Cerebellar nuclear complex (tissue), 1 donor: ENCODE results near the gene LRP1.

Experiments used
- DNase-seq, 2 experiments: peaks; one replicate each; lab custom pipeline; 2025; lab: John Stamatoyannopoulos, UW

LRP1 gene

GRCh38 chr12:57154804-57155434, 26.6 kb downstream of the LRP1 start:
- DNase-seq, result no peak

GRCh38 chr12:57156701-57157403, 28.6 kb downstream of the LRP1 start:
- DNase-seq, result no peak

DNA sequence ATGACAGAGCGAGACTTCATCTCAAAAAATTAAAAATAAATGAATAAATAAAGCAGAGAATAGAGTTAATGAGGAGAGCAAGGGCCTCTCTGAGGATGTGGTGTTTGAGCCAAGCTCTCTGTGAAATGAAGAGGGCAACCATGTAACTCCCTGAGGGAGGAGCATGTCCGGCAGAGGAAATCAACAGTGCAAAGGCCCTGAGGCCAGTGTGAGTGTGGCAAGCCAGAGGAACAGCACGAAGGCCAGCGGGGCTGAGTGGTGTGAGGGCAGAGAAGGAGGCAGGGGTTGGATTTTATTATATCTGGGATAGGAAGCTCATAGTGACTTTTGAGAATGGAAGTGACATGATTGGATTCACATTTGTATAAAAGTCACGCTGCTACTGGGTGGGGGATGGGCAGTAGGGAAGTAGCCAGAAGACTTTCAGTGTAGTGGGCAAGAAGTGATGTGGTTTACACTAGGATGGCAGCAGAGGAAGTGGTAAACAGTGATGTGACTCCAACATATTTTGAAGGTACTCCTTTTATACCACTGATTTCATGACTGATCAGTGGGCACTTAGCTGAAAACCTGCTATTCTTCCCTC, 29.4 kb downstream of the LRP1 start:
- no peak for DNase-seq

DNA sequence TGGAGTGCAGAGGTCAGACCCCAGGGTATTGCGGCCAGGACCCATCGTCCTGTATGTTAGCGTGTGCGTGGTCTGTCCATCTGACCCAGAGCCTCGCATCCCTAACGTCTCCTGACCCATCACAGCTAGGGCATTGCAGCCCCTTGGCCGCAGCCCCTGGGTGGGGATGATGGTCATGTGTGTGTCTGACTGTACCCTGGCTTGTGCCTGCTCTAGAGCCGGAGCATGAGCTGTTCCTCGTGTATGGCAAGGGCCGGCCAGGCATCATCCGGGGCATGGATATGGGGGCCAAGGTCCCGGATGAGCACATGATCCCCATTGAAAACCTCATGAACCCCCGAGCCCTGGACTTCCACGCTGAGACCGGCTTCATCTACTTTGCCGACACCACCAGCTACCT, 29.9 kb downstream of the LRP1 start:
- no peak for DNase-seq

- no peak for DNase-seq
Observed at GRCh38 chr12:57158665-57159064, 30.4 kb downstream of the LRP1 start.

DNA sequence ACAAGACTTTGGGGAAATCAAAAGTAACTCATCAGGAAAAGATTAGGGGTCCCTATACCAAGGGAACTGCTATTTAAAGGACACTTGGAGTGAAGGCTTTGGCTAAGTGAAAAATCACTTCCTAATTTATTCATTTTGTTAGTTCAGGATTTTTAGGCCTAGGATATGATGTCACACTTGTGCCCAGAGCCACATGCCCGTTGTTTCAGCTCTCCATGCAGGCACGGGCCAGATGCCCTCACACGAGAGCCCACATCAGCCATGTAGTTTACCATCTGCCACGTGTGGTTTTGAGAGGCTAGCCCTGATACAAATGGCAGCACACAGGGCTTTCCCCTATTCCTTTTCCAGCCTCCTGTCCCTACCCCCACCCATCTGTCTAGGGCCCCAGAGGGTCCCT, 31.0 kb downstream of the LRP1 start:
- no peak for DNase-seq

DNA sequence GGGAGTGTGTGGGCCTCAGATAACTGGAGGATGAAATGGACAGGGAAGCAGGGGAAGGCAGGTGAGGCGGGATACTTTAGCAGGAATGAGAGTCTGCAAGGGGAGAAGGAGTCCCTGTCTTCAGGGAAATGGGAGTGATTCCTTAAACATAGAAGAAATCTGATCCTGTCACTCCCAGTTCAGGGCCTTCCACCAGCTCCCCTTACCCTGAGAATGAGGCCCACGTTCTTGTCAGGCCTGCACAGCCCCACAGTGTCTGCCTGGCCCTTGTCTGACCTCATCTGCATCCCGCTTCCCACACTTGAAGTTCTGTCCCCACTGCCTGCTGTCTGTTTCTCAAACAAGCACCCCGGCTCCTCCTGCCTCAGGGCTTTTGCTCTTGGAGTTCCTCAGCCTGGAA, 31.8 kb downstream of the LRP1 start:
- no peak for DNase-seq

DNA sequence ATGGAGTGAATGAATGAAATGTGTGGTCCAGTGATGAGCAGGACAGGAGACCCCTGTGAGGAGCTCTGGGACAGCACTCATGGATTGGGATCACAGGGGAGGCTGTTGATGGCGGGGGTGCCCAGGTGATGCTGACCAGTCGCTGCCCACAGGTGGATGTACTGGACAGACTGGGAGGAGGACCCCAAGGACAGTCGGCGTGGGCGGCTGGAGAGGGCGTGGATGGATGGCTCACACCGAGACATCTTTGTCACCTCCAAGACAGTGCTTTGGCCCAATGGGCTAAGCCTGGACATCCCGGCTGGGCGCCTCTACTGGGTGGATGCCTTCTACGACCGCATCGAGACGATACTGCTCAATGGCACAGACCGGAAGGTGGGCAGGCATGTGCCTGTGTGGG, 32.5 kb downstream of the LRP1 start:
- DNase-seq, result no peak

GRCh38 chr12:57161491-57161890, 33.2 kb downstream of the LRP1 start:
- DNase-seq, result no peak

DNA sequence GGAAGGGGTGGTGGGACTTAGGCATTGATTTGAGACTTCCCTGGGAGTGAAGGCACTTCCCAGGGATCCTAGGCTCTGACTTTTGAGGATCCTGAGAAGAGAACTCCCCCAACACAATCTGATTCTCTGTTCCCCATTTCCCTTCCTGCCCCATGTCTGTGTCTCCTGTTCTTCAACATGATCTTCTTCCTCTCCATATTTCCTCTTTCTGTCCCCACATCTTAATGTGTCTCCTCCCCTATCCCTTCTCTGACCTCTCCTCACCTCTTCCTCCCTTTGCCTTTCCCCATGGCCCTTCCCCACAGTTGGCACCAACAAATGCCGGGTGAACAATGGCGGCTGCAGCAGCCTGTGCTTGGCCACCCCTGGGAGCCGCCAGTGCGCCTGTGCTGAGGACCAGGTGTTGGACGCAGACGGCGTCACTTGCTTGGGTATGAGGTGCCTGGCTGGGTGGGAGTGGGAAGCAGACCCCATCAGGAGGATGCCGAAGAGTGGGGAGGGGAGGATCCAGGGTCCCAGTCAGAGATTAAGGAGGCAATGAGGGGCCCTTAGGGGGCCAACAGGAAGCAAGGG, 34.4 kb downstream of the LRP1 start:
- DNase-seq, result no peak

DNA sequence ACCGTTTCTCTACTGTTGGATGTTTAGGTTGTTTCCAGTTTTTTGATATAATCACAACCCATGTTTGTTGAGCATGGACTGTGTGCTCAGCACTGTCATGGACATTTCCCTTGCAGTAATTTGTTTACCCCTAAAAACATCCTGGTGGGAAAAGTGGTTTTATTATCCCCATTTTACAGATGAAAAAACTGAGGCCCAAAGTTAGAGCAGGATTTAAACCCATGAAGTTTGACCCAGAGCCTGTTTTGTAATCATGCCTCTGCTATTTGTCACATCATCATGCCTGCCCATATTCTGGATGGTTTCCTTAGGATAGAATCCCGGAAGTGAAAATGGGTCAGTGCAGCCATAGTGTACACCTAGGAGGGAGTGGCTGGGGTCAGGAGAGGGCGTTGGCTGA, 36.2 kb downstream of the LRP1 start:
- no peak for DNase-seq

GRCh38 chr12:57164966-57165625, 36.8 kb downstream of the LRP1 start:
- no peak for DNase-seq

DNA sequence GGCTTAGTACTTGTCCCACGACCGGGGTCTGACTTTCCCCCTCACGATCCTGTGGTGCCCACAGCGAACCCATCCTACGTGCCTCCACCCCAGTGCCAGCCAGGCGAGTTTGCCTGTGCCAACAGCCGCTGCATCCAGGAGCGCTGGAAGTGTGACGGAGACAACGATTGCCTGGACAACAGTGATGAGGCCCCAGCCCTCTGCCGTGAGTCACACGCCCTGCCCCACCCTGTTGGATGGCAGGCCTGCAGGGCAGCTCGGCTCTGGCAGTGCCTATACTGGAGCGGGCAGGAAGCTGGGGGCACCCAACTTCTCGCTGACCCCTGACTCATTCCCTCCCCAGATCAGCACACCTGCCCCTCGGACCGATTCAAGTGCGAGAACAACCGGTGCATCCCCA, 37.5 kb downstream of the LRP1 start:
- DNase-seq, result no peak

DNA sequence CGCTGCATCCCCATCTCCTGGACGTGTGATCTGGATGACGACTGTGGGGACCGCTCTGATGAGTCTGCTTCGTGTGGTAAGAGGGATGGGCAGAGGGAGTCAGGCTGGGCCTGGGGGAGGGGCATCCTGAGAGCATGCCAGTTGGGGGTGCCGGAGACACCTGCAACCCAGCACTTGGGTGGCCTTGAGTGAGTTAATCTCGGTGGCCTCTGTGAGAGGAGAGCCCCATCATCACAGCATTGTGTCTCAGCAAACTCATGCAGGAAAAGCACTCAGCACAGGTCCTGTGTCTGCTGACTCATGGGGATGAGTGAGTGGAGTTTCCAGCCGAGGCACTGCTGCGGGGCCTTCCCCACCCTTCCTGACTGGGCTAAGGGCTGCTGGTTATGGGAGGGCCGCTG, 38.7 kb downstream of the LRP1 start:
- DNase-seq, result no peak

- DNase-seq, result no peak
Observed at GRCh38 chr12:57168058-57168457, 39.8 kb downstream of the LRP1 start.

DNA sequence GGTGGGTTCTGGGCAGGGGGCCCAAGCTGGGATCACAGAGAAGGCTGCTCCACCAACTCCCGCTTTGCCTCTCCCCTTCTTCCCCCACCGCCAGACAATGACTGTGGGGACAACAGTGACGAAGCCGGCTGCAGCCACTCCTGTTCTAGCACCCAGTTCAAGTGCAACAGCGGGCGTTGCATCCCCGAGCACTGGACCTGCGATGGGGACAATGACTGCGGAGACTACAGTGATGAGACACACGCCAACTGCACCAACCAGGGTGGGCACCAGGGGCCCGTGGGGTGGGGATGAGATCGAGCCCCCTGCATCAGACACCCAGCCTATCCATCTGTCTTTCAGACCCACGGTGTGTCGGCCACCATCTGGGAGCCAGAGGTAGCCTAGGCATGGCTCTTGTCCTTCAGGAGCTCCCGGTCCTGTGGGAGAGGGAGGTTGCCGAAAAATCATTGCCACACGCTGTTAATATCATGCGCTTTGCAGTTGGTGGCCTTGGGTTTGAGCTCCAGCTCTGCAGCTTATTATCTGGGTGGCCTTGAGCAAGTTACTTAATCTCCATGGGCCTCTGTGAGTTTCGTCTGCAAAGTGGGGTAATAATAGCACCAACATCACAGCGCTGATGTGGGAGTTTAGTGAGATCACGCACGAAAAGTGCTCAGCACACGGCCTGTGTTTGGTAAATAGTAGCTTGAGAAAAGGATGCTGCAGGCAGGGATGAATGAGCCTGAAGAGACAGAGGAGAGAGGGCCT, 40.9 kb downstream of the LRP1 start:
- no peak for DNase-seq

DNA sequence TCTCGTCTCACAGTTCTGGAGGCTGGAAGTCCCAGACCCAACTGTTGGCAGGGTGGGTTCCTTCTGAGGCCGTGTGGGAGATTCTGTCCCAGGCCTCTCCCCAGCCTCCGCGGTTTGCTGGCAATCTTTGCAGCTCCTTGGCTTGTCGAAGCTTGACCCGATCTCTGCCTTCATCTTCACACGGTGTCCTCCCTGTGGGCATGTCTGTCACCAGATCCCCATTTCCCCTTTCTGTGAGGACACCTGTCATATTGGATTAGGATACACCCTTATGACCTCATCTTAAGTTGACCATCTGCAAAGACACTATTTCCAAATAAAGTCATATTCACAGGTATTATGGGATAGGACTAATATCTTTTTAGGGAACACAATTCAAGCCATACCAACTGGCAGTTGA, 41.7 kb downstream of the LRP1 start:
- no peak for DNase-seq

DNA sequence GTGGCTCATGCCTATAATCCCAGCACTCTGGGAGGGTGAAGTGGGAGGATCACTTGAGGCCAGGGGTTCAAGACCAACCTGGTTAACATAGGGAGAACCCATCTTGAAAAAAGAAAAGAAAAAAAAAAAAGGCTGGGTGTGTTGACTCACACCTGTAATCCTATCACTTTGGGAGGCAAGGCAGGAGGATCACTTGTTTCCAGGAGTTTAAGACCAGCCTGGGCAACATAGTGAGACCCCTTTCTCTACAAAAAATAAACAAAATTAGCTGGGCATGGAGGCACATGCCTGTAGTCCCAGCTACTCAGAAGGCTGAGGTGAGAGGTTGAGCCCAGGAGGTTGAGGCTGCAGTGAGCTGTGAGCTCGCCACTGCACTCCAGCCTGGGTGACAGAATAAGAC, 42.1 kb downstream of the LRP1 start:
- no peak for DNase-seq

- DNase-seq, result no peak
Observed at GRCh38 chr12:57170927-57171326, 42.6 kb downstream of the LRP1 start.

DNA sequence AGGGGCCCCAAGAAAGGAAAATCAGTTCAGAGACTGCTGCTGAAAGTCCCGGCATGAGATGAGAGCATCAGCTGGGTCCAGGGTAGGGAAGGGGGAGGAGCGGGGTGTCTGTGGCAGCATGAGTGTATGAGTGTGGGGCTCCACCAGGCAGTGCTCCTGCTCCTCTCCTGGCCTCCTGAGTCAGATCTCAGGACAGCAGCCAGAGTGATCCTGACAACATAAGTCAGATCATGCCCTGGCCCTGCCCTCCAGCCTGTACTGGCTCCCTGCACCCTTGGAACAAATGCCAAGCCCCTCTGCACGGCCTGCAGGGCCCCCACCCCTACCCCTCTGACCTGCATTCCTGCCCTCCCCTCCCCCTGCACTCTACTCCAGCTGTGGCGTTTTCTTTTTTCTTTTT, 43.4 kb downstream of the LRP1 start:
- DNase-seq, result no peak

- DNase-seq, result no peak
Observed at GRCh38 chr12:57173089-57173488, 44.8 kb downstream of the LRP1 start.

GRCh38 chr12:57173683-57174082, 45.4 kb downstream of the LRP1 start:
- no peak for DNase-seq
